Loucy (cell line): Measurements from ENCODE around the gene RSRC1.

ENCODE experiments used
- H2AFZ ChIP-seq: fragments of 200-600 bp; sonication (generic); 2 replicates; pipeline ENCODE4 v1.6.0; 2016; ENCODE audit warnings: antibody characterized with exemption, mild to moderate bottlenecking, low read length, moderate library complexity
- H3F3A ChIP-seq: fragments of 200-600 bp; 2 replicates; pipeline ENCODE4 v1.6.0; 2016; ENCODE audit warnings: antibody characterized with exemption, low read depth, mild to moderate bottlenecking
- H3K27me3 ChIP-seq: fragments of 200-600 bp; sonication (generic); 2 replicates; pipeline ENCODE4 v1.6.1; 2014; ENCODE audit warnings: low read length, mild to moderate bottlenecking; ENCODE audit not compliant: insufficient read depth, poor library complexity, severe bottlenecking
- H3K36me3 ChIP-seq: fragments of 200-600 bp; sonication (generic); 2 replicates; pipeline ENCODE4 v1.6.1; 2016; ENCODE audit warnings: low read length; ENCODE audit not compliant: insufficient read depth
- H3K4me1 ChIP-seq: fragments of 200-600 bp; sonication (generic); 2 replicates; pipeline ENCODE4 v1.5.1; 2014; ENCODE audit warnings: low read length, mild to moderate bottlenecking; ENCODE audit not compliant: insufficient read depth, poor library complexity, severe bottlenecking
- H3K4me2 ChIP-seq: fragments of 200-600 bp; sonication (generic); 2 replicates; pipeline ENCODE4 v1.6.0; 2014; ENCODE audit warnings: antibody characterized with exemption, low read length, low read depth, mild to moderate bottlenecking; ENCODE audit not compliant: poor library complexity, severe bottlenecking
- H3K4me3 ChIP-seq: fragments of 200-600 bp; sonication (generic); 2 replicates; pipeline ENCODE4 v1.5.1; 2014; ENCODE audit warnings: low read length, mild to moderate bottlenecking, mixed read lengths; ENCODE audit not compliant: poor library complexity, severe bottlenecking
- H3K79me2 ChIP-seq: fragments of 200-600 bp; sonication (generic); 2 replicates; pipeline ENCODE4 v1.6.1; 2014; ENCODE audit warnings: low read length; ENCODE audit not compliant: insufficient read depth
- H3K9ac ChIP-seq: fragments of 200-600 bp; sonication (generic); 2 replicates; pipeline ENCODE4 v1.6.0; 2014; ENCODE audit warnings: mild to moderate bottlenecking, low read depth, low read length, moderate library complexity; ENCODE audit not compliant: poor library complexity, severe bottlenecking
- H3K9me2 ChIP-seq: fragments of 200-600 bp; sonication (generic); replicated peaks from 2 replicates; pipeline ENCODE4 v1.6.1; 2016; ENCODE audit warnings: low read depth, low read length, mixed read lengths
- H3K9me3 ChIP-seq: fragments of 200-600 bp; sonication (generic); 2 replicates; pipeline ENCODE4 v1.6.1; 2014; ENCODE audit warnings: mild to moderate bottlenecking, antibody characterized with exemption, low read length, low read depth; ENCODE audit not compliant: insufficient read depth
- H4K20me1 ChIP-seq: fragments of 200-600 bp; sonication (generic); 2 replicates; pipeline ENCODE4 v1.6.0; 2014; ENCODE audit warnings: antibody characterized with exemption, low read length, mild to moderate bottlenecking; ENCODE audit not compliant: insufficient read depth, poor library complexity, severe bottlenecking
- EZH2phosphoT487 ChIP-seq: fragments of 200-600 bp; IDR thresholded peaks from 2 replicates; pipeline ENCODE4 v1.6.1; 2018; ENCODE audit warnings: antibody characterized with exemption, mild to moderate bottlenecking, moderate library complexity, borderline replicate concordance
- TF ChIP-seq, protein P1 (sequence below): fragments of 200-600 bp; sonication (generic); conservative IDR thresholded peaks from 2 replicates; pipeline ENCODE4 v1.5.1; 2014; ENCODE audit warnings: mild to moderate bottlenecking, antibody characterized with exemption, low read length

The RSRC1 gene

GRCh38 chr3:158248261-158248660 is 138.4 kb downstream of the RSRC1 start:
- Histone ChIP-seq H2AFZ (no peak overlapping the region), H3K27me3 (no peaks in the 10 kb centered on the region), H3F3A (no peaks in the 10 kb centered on the region), H4K20me1 (no peaks in the 10 kb centered on the region), H3K4me3 (no peak overlapping the region), H3K9me2 (no peaks in the 10 kb centered on the region), H3K9me3 (no peaks in the 10 kb centered on the region), H3K79me2 (peaks cover 4% of the 10 kb centered on the region; the same call in 1 of the 2 replicates), H3K9ac (no peak overlapping the region), H3K4me2 (no peak overlapping the region), H3K36me3 (no peaks in the 10 kb centered on the region; the same call in 1 of the 2 replicates), H3K4me1 (no peaks in the 10 kb centered on the region)
- TF ChIP-seq, protein P1, sequence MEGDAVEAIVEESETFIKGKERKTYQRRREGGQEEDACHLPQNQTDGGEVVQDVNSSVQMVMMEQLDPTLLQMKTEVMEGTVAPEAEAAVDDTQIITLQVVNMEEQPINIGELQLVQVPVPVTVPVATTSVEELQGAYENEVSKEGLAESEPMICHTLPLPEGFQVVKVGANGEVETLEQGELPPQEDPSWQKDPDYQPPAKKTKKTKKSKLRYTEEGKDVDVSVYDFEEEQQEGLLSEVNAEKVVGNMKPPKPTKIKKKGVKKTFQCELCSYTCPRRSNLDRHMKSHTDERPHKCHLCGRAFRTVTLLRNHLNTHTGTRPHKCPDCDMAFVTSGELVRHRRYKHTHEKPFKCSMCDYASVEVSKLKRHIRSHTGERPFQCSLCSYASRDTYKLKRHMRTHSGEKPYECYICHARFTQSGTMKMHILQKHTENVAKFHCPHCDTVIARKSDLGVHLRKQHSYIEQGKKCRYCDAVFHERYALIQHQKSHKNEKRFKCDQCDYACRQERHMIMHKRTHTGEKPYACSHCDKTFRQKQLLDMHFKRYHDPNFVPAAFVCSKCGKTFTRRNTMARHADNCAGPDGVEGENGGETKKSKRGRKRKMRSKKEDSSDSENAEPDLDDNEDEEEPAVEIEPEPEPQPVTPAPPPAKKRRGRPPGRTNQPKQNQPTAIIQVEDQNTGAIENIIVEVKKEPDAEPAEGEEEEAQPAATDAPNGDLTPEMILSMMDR, result no peak
- no peak for TF ChIP-seq EZH2phosphoT487

DNA sequence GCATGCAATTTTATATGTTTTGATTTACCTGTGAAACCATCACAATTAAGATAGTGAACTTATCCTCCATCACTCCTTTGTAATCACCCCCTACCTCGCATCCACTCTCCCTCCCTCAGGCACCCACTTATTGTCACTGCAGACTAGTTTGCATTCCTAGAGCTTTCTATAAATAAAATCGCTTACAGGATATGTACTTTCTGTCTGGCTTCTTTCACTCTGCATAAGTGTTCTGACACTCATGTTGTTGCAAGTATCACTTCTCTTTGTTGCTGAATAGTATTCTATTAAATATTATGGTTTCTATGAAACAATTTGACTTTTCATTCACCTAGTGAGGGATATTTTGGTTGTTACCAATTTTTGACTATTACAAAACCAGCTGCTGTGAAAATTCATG is 139.3 kb downstream of the RSRC1 start:
- Histone ChIP-seq H3F3A (no peaks in the 10 kb centered on the region), H3K36me3 (no peaks in the 10 kb centered on the region; the same call in 1 of the 2 replicates), H4K20me1 (no peaks in the 10 kb centered on the region), H3K9me3 (no peaks in the 10 kb centered on the region), H3K4me2 (no peak overlapping the region), H3K9me2 (no peaks in the 10 kb centered on the region), H3K4me1 (no peaks in the 10 kb centered on the region), H3K27me3 (no peaks in the 10 kb centered on the region), H3K79me2 (peaks cover 4% of the 10 kb centered on the region; the same call in 1 of the 2 replicates), H3K9ac (no peak overlapping the region), H2AFZ (no peak overlapping the region), H3K4me3 (no peak overlapping the region)
- TF ChIP-seq EZH2phosphoT487, result no peak
- TF ChIP-seq, protein P1, result no peak

DNA sequence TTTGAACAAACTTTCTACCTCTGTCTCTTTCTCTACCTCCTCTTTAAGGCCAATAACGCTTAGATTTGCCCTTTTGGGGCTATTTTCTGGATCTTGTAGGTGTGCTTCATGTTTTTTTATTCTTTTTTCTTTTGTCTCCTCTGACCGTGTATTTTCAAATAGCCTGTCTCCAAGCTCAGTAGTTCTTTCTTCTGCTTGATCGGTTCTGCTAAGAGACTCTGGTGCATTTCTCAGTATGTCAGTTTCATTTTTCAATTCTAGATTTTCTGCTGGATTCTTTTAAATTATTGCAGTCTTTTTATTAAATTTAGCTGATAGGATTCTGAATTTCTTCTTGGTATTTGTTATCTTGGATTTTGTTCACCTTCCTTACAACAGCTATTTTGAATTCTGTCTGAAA is 148.7 kb downstream of the RSRC1 start:
- no peak overlapping the region for H3K4me2 ChIP-seq
- no peak overlapping the region for H2AFZ ChIP-seq
- H3K36me3 ChIP-seq, result no peaks in the 10 kb centered on the region
- no peaks in the 10 kb centered on the region for H3K79me2 ChIP-seq
- H3F3A ChIP-seq, result no peaks in the 10 kb centered on the region
- no peaks in the 10 kb centered on the region for H4K20me1 ChIP-seq
- no peaks in the 10 kb centered on the region for H3K4me1 ChIP-seq
- H3K4me3 ChIP-seq, result no peak overlapping the region
- no peaks in the 10 kb centered on the region for H3K9me3 ChIP-seq
- TF ChIP-seq, protein P1, result no peak
- TF ChIP-seq EZH2phosphoT487, result no peak
- H3K27me3 ChIP-seq, result no peaks in the 10 kb centered on the region
- no peak overlapping the region for H3K9ac ChIP-seq
- H3K9me2 ChIP-seq, result no peaks in the 10 kb centered on the region
